Measurements from ENCODE around the gene RALGPS2. TPM values are rescaled to one million over a fixed set of nuclear protein-coding genes. Genes with fewer than 3 reads are reported as not detected.
"Not testable (repeated sequence)": the region's sequence is repeated elsewhere in the genome, so short reads cannot be mapped to it uniquely, and the experiment has no call there.

Gene RALGPS2
- total RNA-seq, 1 donor from 2014 or later, result 2.6 TPM

DNA sequence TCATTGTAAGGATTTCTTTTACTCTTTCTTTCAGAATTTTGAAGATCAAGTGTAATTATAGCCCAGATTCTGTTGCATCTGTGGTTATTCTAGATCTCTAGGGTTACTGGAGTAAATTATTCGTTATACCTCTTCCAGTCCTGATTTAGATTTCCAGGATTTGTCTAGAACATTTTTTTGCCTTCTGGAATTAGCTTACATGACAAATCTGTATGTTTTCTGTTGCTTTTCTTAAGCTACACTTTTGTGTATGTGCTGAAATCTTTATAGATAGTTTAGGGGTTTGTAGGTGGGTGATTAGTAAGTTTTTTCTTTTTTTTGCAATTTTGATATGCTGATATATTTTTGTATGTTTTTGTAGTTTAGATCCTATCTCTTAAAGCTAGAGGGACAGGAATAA lies 13.7 kb downstream of the RALGPS2 start:
- H3K27me3 Mint-ChIP-seq, result no peaks in the 10 kb centered on the region
- no peak for DNase-seq
- no peaks in the 10 kb centered on the region for H3K36me3 Mint-ChIP-seq (ENCODE audit: low read depth)
- H3K27ac Mint-ChIP-seq, result no peak overlapping the region
- peaks cover 3% of the 10 kb centered on the region for H3K9me3 Mint-ChIP-seq
- intact Hi-C loops (cut with micrococcal nuclease), result no loop called here
- H3K4me3 Mint-ChIP-seq, result no peak overlapping the region
- no peaks in the 10 kb centered on the region for H3K4me1 Mint-ChIP-seq

DNA sequence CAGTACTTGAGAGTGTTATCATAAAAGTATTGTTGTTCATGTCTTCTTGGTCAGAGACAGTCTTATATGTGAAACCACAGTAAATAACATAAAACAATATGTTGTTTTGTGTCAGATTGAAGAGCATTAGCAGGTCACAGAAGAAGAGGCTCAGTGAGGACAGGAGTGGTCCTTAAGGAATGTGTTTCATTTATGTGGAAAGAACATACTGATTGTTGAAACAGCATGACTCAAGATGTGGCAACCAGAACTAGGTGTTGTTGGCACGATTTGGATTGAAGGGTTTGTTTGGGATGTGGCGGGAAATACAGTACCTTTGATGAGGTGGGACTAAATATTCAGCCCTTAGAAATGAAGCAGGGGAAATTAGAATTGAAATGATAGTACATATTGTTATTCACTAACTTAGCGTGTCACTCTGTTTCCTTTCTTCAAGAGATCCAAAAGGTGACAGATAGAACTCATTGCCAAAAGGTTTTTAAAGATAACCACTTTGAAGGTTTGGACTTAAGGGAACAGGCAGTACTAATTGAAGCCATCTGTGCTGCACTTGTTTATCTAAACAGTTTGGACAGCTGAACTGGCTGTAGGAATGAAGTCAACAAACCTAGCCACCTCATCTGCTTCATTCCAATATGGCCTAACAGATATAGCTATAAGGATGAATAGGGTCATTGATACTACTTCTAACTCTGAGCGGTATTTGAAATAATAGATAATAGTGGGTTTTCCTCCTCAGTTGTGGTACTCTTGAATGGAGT lies 14.4 kb downstream of the RALGPS2 start:
- DNase-seq, result no peak
- H3K4me1 Mint-ChIP-seq, result no peaks in the 10 kb centered on the region
- H3K27ac Mint-ChIP-seq, result no peak overlapping the region
- no peaks in the 10 kb centered on the region for H3K27me3 Mint-ChIP-seq
- no peaks in the 10 kb centered on the region for H3K36me3 Mint-ChIP-seq (ENCODE audit: low read depth)
- H3K4me3 Mint-ChIP-seq, result no peak overlapping the region
- peaks cover 3% of the 10 kb centered on the region for H3K9me3 Mint-ChIP-seq
- intact Hi-C loops (cut with micrococcal nuclease), result no loop called here

DNA sequence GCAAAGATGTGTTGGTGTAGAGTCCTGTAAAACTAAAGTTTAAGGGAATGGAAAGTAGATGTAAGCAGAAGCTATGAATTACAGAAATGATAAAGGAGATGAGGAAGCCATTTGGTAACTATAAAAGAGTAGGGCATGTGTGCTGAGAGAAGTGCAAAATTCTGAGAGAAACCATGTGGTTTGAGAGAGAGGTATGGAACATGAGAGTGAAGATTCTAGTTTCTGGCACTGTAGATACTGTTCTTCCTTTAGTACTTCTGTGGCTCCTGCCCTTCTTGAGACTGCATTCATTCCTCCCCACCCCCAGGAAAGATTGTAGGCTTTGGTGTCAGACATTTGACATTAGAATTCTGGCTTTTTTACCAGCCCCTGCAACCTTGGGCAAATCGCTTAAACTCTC lies 15.4 kb downstream of the RALGPS2 start:
- Mint-ChIP-seq H3K4me1 (no peaks in the 10 kb centered on the region), H3K36me3 (ENCODE audit: low read depth) (no peaks in the 10 kb centered on the region), H3K4me3 (no peak overlapping the region), H3K9me3 (peaks cover 3% of the 10 kb centered on the region), H3K27ac (no peak overlapping the region), H3K27me3 (no peaks in the 10 kb centered on the region)
- intact Hi-C loops (cut with micrococcal nuclease), result no loop called here
- no peak for DNase-seq

DNA sequence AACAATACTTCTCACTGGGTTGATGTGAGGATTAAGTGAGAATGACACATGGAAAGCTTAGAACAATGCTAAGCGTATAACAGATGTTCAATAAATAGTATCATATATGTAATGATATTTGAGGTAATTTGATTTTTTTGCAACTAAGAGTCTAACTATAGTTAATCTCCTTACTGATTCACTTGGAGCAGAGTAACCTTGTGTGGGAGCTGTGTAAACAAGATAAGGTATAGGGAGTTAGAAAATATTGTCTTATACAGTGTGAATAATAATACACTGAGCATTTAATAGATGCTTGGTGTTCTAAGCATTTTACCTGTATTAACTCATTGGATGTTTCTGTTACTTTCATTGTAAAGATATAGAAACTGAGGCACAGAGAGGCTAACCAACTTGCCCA lies 15.9 kb downstream of the RALGPS2 start:
- Mint-ChIP-seq H3K36me3 (ENCODE audit: low read depth) (no peaks in the 10 kb centered on the region), H3K4me1 (no peaks in the 10 kb centered on the region), H3K4me3 (no peak overlapping the region), H3K27me3 (no peaks in the 10 kb centered on the region), H3K27ac (no peak overlapping the region), H3K9me3 (peaks cover 3% of the 10 kb centered on the region)
- DNase-seq, result no peak
- intact Hi-C loops (cut with micrococcal nuclease), result no loop called here

DNA sequence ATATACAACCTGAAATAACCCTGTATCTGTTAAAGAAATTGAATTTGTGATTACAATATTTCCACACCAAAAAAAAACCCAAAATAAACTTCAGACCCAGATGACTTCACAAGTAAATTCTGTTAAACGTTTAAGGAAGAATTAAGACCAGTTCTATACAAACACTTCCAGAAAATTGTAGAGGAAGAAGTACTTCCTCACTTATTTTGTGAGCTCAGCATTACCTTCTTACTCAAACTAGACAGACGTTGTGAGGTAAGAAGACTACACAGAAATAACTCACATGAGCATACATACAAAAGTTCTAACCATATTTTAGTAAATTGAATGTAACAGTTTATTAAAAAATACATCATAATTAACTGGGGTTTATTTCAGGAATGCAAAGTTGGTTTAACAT lies 18.8 kb downstream of the RALGPS2 start:
- no peaks in the 10 kb centered on the region for H3K27me3 Mint-ChIP-seq
- peaks cover 3% of the 10 kb centered on the region for H3K9me3 Mint-ChIP-seq
- no peaks in the 10 kb centered on the region for H3K4me1 Mint-ChIP-seq
- H3K4me3 Mint-ChIP-seq, result no peak overlapping the region
- no peak for DNase-seq
- H3K27ac Mint-ChIP-seq, result no peak overlapping the region
- intact Hi-C loops (cut with micrococcal nuclease), result no loop called here
- H3K36me3 Mint-ChIP-seq (ENCODE audit: low read depth), result no peaks in the 10 kb centered on the region

DNA sequence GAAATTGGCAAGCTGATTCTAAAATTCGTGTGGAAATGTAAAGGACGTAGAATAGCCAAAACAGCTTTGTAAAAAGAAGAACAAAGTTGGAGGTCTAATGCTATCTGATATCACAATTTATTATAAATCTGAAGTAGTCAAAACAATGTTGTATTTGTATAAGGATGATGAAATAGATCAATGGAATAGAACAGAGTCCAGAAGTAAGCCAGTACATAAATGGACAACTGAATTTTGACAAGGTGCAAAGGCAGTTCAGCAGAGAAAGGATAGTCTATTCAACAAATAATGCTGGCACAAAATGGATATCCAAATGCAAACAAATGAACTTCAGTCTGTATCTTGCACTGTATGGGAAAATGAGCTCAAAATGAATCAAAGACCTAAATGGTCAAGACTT lies 20.2 kb downstream of the RALGPS2 start:
- H3K4me1 Mint-ChIP-seq, result no peaks in the 10 kb centered on the region
- H3K36me3 Mint-ChIP-seq (ENCODE audit: low read depth), result no peaks in the 10 kb centered on the region
- intact Hi-C loops (cut with micrococcal nuclease), result no loop called here
- no peak overlapping the region for H3K27ac Mint-ChIP-seq
- no peaks in the 10 kb centered on the region for H3K27me3 Mint-ChIP-seq
- no peak for DNase-seq
- no peak overlapping the region for H3K4me3 Mint-ChIP-seq
- peaks cover 3% of the 10 kb centered on the region for H3K9me3 Mint-ChIP-seq

DNA sequence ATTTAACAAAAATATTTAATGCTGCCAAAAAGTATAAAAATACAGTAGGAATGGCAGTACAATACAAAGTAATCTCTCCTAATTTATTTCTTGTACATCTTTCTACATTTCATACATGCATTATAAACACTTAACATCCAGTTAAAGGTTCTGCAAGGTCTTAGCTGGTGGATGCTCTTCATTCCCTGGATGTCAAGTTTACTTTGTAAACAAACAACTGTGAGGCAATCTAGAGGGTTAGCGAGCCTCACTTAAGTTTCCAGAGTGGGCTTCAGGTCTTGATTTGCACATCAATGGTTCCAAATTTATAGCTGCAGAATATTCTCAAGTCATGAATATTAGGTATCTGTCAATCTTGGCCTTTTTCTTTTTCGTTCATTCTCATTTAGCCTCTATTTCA lies 21.3 kb downstream of the RALGPS2 start:
- Mint-ChIP-seq H3K4me1 (no peaks in the 10 kb centered on the region), H3K36me3 (ENCODE audit: low read depth) (no peaks in the 10 kb centered on the region), H3K9me3 (peaks cover 3% of the 10 kb centered on the region), H3K4me3 (no peak overlapping the region), H3K27ac (no peak overlapping the region), H3K27me3 (no peaks in the 10 kb centered on the region)
- intact Hi-C loops (cut with micrococcal nuclease), result no loop called here
- no peak for DNase-seq

DNA sequence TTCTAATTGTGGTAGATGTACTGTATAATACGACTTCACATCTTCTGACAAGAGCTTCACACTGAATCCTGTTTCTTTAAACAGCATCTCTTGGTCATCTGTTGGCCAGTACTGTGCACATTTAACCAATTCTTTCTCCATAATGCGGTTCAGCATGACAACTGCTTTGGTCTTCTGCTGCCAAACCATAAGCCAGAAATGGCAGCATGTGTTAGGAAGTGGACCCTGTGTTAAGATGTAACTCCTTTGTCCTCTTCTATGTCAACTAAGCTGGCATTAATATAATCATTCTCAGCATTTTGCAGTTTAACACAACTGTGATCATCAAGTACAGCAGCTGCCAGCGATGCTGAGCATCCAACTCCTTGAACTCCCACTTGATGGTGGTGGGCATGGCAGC lies 22.3 kb downstream of the RALGPS2 start:
- intact Hi-C loops (cut with micrococcal nuclease); H3K9me3 Mint-ChIP-seq; H3K4me1 Mint-ChIP-seq; H3K27me3 Mint-ChIP-seq; DNase-seq; H3K36me3 Mint-ChIP-seq (ENCODE audit: low read depth); H3K4me3 Mint-ChIP-seq; H3K27ac Mint-ChIP-seq: not testable (repeated sequence)

DNA sequence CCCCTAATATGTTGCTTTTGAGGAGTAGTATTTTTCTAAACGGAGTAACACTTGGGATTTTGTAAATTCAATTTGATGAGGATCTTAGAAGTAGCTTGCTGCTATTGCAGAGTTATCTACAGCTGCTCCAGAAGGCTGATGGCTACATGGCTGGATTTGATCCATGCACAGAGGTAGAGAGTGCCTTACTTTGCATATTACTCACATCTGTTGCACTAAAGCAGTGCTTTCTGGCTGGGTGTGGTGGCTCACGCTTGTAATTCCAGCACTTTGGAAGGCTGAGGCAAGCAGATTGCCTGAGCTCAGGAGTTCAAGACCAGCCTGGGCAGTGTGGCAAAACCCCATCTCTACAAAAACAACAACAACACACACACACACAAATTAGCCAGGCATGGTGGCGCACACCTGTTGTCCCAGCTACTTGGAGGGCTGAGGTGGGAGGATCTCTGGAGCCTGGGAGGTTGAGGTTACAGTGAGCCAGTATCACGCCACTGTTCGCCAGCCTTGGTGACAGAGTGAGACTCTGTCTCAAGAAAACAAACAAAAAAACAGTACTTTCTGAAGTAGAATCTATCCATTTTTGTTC lies 24.6 kb downstream of the RALGPS2 start:
- intact Hi-C loops (cut with micrococcal nuclease), result no loop called here
- Mint-ChIP-seq H3K36me3 (ENCODE audit: low read depth) (no peaks in the 10 kb centered on the region), H3K4me1 (peaks cover 3% of the 10 kb centered on the region), H3K27me3 (no peaks in the 10 kb centered on the region), H3K27ac (no peak overlapping the region), H3K9me3 (no peaks in the 10 kb centered on the region), H3K4me3 (no peak overlapping the region)
- no peak for DNase-seq

DNA sequence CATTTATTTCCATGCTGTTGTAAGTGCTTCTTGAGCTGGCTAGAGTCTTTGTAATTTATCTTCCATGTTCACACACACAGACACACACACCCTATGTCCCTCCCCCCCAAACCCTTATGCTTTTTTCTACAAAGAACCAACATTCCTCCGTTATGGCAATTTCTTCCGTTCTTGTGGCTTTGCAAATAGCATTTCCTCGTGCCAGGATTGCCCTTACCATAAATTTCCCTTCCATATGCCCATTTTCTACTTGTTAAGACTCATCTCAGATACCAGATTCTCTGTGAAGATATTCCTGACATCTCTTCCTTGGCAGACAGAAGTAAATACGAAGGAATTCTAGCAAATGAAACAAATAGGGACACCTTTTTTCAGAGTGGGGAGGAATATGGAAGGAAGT lies 26.0 kb downstream of the RALGPS2 start:
- no peaks in the 10 kb centered on the region for H3K36me3 Mint-ChIP-seq (ENCODE audit: low read depth)
- H3K9me3 Mint-ChIP-seq, result no peaks in the 10 kb centered on the region
- DNase-seq, result no peak
- H3K27ac Mint-ChIP-seq, result no peak overlapping the region
- H3K27me3 Mint-ChIP-seq, result no peaks in the 10 kb centered on the region
- H3K4me1 Mint-ChIP-seq, result peaks cover 3% of the 10 kb centered on the region
- no peak overlapping the region for H3K4me3 Mint-ChIP-seq
- intact Hi-C loops (cut with micrococcal nuclease), result no loop called here

DNA sequence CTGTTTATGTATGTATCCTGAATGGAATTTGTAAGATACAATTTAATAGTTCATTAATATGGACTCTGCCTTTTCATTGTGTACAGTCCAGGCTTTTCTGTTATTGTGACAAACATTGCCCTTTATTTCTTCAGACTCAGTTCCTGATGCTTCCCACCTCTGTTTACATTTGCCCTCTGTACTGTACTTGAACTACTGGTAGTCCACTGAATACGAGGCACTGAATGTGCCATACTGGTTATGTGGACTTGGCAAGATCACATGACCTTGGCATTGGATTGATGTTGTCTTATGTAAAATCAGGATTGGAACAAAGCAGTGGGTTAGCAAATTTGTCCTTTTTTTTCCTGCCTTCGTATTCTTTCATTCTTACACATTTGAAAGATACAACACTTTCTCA lies 27.8 kb downstream of the RALGPS2 start:
- Mint-ChIP-seq H3K27me3 (peaks cover 2% of the 10 kb centered on the region), H3K4me1 (peaks cover 3% of the 10 kb centered on the region), H3K27ac (no peak overlapping the region), H3K4me3 (no peak overlapping the region), H3K9me3 (peaks cover 4% of the 10 kb centered on the region), H3K36me3 (ENCODE audit: low read depth) (no peaks in the 10 kb centered on the region)
- intact Hi-C loops (cut with micrococcal nuclease), result loop anchor here (1.0 kb wide), 2 partner anchors 211 to 221 kb away; no protein-coding TSS in a partner anchor
- DNase-seq, result no peak

DNA sequence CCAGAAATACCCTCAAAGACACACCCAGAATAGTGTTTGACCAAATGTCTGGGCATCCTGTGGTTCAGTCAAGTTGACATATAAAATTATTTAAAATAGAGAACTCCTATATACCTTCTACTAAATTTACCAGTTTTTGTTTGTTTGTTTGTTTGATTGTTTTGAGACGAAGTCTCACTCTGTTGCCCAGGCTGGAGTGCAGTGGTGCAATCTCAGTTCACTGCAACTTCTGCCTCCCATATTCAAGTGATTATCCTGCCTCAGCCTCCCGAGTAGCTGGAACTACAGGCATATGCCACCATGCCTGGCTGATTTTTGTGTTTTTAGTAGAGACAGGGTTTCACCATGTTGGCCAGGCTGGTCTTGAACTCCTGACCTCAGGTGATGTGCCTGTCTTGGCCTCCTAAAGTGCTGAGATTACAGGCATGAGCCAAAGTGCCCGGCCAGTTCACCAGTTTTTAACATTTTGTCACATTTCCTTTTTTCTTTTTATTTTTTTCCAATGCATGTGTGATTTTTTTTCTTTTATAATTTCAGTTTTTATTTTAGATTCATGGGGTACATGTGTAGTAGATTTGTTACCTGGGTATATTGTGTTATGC lies 29.7 kb downstream of the RALGPS2 start:
- intact Hi-C loops (cut with micrococcal nuclease), result loop anchor here (5.0 kb wide), 1 partner anchor 442 kb away; no protein-coding TSS in a partner anchor
- not testable (repeated sequence) for H3K36me3 Mint-ChIP-seq (ENCODE audit: low read depth); H3K4me3 Mint-ChIP-seq; H3K9me3 Mint-ChIP-seq; H3K4me1 Mint-ChIP-seq; H3K27me3 Mint-ChIP-seq; H3K27ac Mint-ChIP-seq; DNase-seq

DNA sequence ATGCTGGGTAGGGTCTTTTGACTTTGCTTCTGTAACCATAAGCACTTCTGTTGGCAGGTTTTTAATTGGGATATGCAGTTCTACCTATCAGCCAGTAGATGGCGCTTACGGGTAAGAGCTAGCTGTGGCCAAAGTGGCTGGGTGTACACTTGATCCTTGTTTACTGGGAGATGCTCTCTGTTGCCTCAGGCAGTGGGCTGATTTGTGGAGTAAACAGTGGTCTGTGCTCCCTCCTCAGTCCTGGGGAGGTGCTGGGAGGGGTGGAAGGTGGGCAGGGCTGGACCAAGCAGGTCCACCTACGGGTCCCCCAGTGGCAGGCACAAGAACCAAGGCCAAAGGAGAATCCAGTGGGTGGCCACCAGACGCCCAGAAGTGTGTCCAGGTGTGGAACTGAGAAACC lies 43.4 kb downstream of the RALGPS2 start:
- Mint-ChIP-seq H3K4me3 (no peak overlapping the region), H3K36me3 (ENCODE audit: low read depth) (no peaks in the 10 kb centered on the region), H3K9me3 (peaks cover 15% of the 10 kb centered on the region), H3K27ac (no peak overlapping the region), H3K27me3 (no peaks in the 10 kb centered on the region), H3K4me1 (no peaks in the 10 kb centered on the region)
- intact Hi-C loops (cut with micrococcal nuclease), result loop anchor here (1.0 kb wide), 1 partner anchor 234 kb away; no protein-coding TSS in a partner anchor
- peak; percentile 71 for DNase-seq

DNA sequence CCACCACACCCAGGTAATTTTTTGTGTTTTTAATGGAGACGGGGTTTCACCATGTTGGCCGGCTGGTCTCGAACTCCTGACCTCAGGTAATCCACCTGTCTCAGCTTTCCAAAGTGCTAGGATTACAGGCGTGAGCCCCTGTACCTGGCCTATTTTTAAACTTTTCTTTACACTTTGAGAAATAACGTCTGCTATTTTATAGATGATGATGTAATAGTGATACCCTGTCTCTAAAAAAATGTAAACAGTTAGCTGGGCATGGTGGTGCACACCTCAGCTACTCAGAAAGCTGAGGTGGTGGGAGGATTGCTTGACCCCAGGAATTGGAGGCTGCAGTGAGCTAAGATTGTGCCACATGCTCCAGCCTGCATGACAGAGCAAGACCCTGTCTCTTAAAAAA lies 47.9 kb downstream of the RALGPS2 start:
- no peak for DNase-seq
- Mint-ChIP-seq H3K27ac (no peak overlapping the region), H3K36me3 (ENCODE audit: low read depth) (peaks cover 2% of the 10 kb centered on the region), H3K4me1 (no peaks in the 10 kb centered on the region), H3K27me3 (no peaks in the 10 kb centered on the region), H3K9me3 (no peaks in the 10 kb centered on the region), H3K4me3 (no peak overlapping the region)
- intact Hi-C loops (cut with micrococcal nuclease), result loop anchor here (5.0 kb wide), 1 partner anchor 594 kb away; the partner anchor contains the start of gene AXDND1
